Stimulated activated CD8-positive, alpha-beta memory T cell treated with anti-CD3 and anti-CD28 coated beads, Interleukin-15, amount 100 ng/mL, for 1 hour (primary cell): ENCODE results near the gene C17orf75.
A peak's percentile ranks its signal among the peaks of the same experiment; 100 is the strongest.
"Not testable (repeated sequence)": the region's sequence is repeated elsewhere in the genome, so short reads cannot be mapped to it uniquely, and the experiment has no call there.

ENCODE experiments used
- DNase-seq: peaks from one replicate; pipeline ENCODE4 v3.0.0-alpha.2; 2020; ENCODE audit warnings: low read depth

Gene C17orf75

GRCh38 chr17:32341857-32342602 is at the start of gene C17orf75:
Gene C17orf75, minus strand, starts transcription at chr17:32342173. Its CDS starts 34 bp downstream, at chr17:32342139.
- peak; percentile 58 for DNase-seq

- no peak for DNase-seq
Measured at GRCh38 chr17:32388613-32389459, 46.9 kb upstream of the C17orf75 start.

GRCh38 chr17:32388128-32388527 is 46.2 kb upstream of the C17orf75 start:
- DNase-seq, result not testable (repeated sequence)

GRCh38 chr17:32386844-32387243 is 44.9 kb upstream of the C17orf75 start:
- DNase-seq, result no peak

GRCh38 chr17:32385971-32386370 is 44.0 kb upstream of the C17orf75 start:
- no peak for DNase-seq

GRCh38 chr17:32385121-32385520 is 43.1 kb upstream of the C17orf75 start:
- no peak for DNase-seq

- no peak for DNase-seq
Measured at GRCh38 chr17:32383926-32384434, 42.0 kb upstream of the C17orf75 start.

- DNase-seq, result no peak
Measured at GRCh38 chr17:32382526-32383223, 40.7 kb upstream of the C17orf75 start.

GRCh38 chr17:32370426-32370825 is 28.5 kb upstream of the C17orf75 start:
- no peak for DNase-seq

GRCh38 chr17:32361270-32361669 is 19.3 kb upstream of the C17orf75 start:
- no peak for DNase-seq

GRCh38 chr17:32357615-32358014 is 15.6 kb upstream of the C17orf75 start:
- no peak for DNase-seq

GRCh38 chr17:32356750-32357149 is 14.8 kb upstream of the C17orf75 start:
- DNase-seq, result no peak

GRCh38 chr17:32356378-32356743 is 14.4 kb upstream of the C17orf75 start:
- DNase-seq, result no peak

GRCh38 chr17:32355649-32356377 is 13.8 kb upstream of the C17orf75 start:
- DNase-seq, result no peak

- DNase-seq, result not testable (repeated sequence)
Measured at GRCh38 chr17:32352734-32353133, 10.8 kb upstream of the C17orf75 start.

GRCh38 chr17:32350666-32351418 is 8.9 kb upstream of the C17orf75 start:
- DNase-seq, result no peak

- peak; percentile 88 for DNase-seq
Measured at GRCh38 chr17:32349854-32350665, 8.1 kb upstream of the C17orf75 start, which contains the start of gene ZNF207. Gene ZNF207, plus strand, starts transcription at chr17:32350157. Its CDS starts 129 bp downstream, at chr17:32350286.

- no peak for DNase-seq
Measured at GRCh38 chr17:32349503-32349853, 7.5 kb upstream of the C17orf75 start.

- no peak for DNase-seq
Measured at GRCh38 chr17:32348483-32348800, 6.5 kb upstream of the C17orf75 start.

- no peak for DNase-seq
Measured at GRCh38 chr17:32345951-32346600, 4.1 kb upstream of the C17orf75 start.
